ENCODE measurements around the gene SV2C.

GRCh38 chr5:76111477-76112174 lies 28.4 kb downstream of the SV2C start:
- TF ChIP-seq, protein P1, sequence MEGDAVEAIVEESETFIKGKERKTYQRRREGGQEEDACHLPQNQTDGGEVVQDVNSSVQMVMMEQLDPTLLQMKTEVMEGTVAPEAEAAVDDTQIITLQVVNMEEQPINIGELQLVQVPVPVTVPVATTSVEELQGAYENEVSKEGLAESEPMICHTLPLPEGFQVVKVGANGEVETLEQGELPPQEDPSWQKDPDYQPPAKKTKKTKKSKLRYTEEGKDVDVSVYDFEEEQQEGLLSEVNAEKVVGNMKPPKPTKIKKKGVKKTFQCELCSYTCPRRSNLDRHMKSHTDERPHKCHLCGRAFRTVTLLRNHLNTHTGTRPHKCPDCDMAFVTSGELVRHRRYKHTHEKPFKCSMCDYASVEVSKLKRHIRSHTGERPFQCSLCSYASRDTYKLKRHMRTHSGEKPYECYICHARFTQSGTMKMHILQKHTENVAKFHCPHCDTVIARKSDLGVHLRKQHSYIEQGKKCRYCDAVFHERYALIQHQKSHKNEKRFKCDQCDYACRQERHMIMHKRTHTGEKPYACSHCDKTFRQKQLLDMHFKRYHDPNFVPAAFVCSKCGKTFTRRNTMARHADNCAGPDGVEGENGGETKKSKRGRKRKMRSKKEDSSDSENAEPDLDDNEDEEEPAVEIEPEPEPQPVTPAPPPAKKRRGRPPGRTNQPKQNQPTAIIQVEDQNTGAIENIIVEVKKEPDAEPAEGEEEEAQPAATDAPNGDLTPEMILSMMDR (conservative IDR thresholded peaks at IDR 0.05; ENCODE audit: low read length) = no peak
- TF ChIP-seq EZH2phosphoT487 (IDR thresholded peaks at IDR 0.05; ENCODE audit: borderline replicate concordance) = no peak

Data from Loucy (cell line).